ENCODE results near the gene SORL1. TPM values are rescaled to one million over a fixed set of nuclear protein-coding genes. Genes with fewer than 3 reads are reported as not detected.

SORL1 gene
- total RNA-seq, 1 experiment from 2014 or later: 68.3 TPM

DNA sequence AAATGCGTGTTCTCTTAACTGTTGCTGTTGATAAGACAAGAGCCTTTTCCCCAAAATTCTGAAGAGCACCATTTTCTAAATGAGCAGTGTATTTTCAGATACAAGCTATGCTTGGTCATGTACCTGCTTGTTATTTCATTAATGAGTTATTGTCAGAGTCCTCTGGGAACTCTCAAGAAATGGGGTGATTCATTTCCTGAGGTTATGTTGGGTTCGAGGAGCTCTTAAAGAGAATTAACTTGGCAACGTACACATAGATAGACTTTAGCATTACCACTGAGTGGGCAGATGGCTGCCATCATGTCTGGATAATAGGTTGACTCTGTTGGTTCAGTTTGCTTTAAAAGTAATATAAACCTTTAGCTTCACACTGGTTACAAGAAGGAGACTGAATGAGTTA is 88.5 kb downstream of the SORL1 start:
- no peak overlapping the region for H3K27ac Mint-ChIP-seq
- DNase-seq: no peak
- Histone ChIP-seq H2BK15ac (ENCODE audit: low read depth, low read length) (no peak overlapping the region), H2AFZ (ENCODE audit: low read length) (no peak overlapping the region), H3K79me2 (ENCODE audit: insufficient read depth, low read length) (no peaks in the 10 kb centered on the region), H3K27ac (ENCODE audit: insufficient read length, low read depth, low read length) (no peak overlapping the region), H3K9me3 (ENCODE audit: control insufficient read depth, low read depth, low read length) (no peaks in the 10 kb centered on the region), H3K14ac (ENCODE audit: insufficient read depth, low read length) (no peak overlapping the region), H2BK120ac (ENCODE audit: low read depth, low read length, poor library complexity, severe bottlenecking) (no peak overlapping the region), H3K27me3 (ENCODE audit: insufficient read depth, low read length) (no peaks in the 10 kb centered on the region), H3K4ac (ENCODE audit: low read depth, low read length) (no peak overlapping the region), H2BK5ac (ENCODE audit: insufficient read length, low read length) (no peak overlapping the region), H3K9ac (ENCODE audit: extremely low read depth, insufficient read length, low read length) (no peak overlapping the region), H4K20me1 (ENCODE audit: control insufficient read depth, insufficient read depth, insufficient read length) (no peaks in the 10 kb centered on the region), H3K18ac (ENCODE audit: insufficient read length, low read depth, low read length) (no peak overlapping the region), H2BK12ac (ENCODE audit: insufficient read length, low read depth, low read length) (no peak overlapping the region), H3K23me2 (ENCODE audit: insufficient read length, low read depth, low read length, poor library complexity, severe bottlenecking) (no peaks in the 10 kb centered on the region), H2BK20ac (ENCODE audit: low read depth, low read length, poor library complexity, severe bottlenecking) (no peak overlapping the region), H3K79me1 (ENCODE audit: insufficient read depth, low read depth, low read length, poor library complexity, severe bottlenecking) (no peaks in the 10 kb centered on the region), H3T11ph (ENCODE audit: low read length) (no peak overlapping the region), H3K4me2 (ENCODE audit: insufficient read depth, insufficient read length, low read length) (no peak overlapping the region), H3K4me1 (ENCODE audit: insufficient read depth, low read length) (no peaks in the 10 kb centered on the region), H3K56ac (ENCODE audit: insufficient read length, low read depth, low read length) (no peak overlapping the region), H3K23ac (ENCODE audit: insufficient read length, low read depth, low read length) (no peak overlapping the region), H4K8ac (replicated peaks; ENCODE audit: insufficient read length, low read depth, low read length) (no peak overlapping the region), H4K5ac (ENCODE audit: insufficient read length, low read depth, low read length) (no peak overlapping the region), H4K91ac (ENCODE audit: insufficient read length, low read depth, low read length) (no peak overlapping the region), H2AK5ac (ENCODE audit: insufficient read length, low read length) (no peak overlapping the region)
- TF ChIP-seq, protein P1, sequence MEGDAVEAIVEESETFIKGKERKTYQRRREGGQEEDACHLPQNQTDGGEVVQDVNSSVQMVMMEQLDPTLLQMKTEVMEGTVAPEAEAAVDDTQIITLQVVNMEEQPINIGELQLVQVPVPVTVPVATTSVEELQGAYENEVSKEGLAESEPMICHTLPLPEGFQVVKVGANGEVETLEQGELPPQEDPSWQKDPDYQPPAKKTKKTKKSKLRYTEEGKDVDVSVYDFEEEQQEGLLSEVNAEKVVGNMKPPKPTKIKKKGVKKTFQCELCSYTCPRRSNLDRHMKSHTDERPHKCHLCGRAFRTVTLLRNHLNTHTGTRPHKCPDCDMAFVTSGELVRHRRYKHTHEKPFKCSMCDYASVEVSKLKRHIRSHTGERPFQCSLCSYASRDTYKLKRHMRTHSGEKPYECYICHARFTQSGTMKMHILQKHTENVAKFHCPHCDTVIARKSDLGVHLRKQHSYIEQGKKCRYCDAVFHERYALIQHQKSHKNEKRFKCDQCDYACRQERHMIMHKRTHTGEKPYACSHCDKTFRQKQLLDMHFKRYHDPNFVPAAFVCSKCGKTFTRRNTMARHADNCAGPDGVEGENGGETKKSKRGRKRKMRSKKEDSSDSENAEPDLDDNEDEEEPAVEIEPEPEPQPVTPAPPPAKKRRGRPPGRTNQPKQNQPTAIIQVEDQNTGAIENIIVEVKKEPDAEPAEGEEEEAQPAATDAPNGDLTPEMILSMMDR (conservative IDR thresholded peaks at IDR 0.05): no peak
- H3K36me3 Mint-ChIP-seq (ENCODE audit: insufficient read depth in 1 of 3, low read depth in 3 of 3): peaks cover 14 to 58% (median 43%) of the 10 kb centered on the region in 3 experiments; a peak in 6 of 7 replicates
- peaks cover 0 to 5% of the 10 kb centered on the region in 2 experiments; a peak in 1 of 4 replicates for H3K4me1 Mint-ChIP-seq
- H3K9me3 Mint-ChIP-seq: no peaks in the 10 kb centered on the region
- H3K27me3 Mint-ChIP-seq (ENCODE audit: low read depth): no peaks in the 10 kb centered on the region
- no CpG with 5 or more reads among the region's 3 CpGs for WGBS (ENCODE audit: extremely low coverage, insufficient read length, low lambda C conversion rate)
- no peak overlapping the region for H3K4me3 Mint-ChIP-seq

All from H9 (cell line).